SJCRH30 (cell line): ENCODE results near the gene MYCBPAP. TPM values are rescaled to one million over a fixed set of nuclear protein-coding genes. Genes with fewer than 3 reads are reported as not detected.

Experiments
- DNase-seq, 2 experiments: peaks; one replicate each; pipeline ENCODE4 v3.0.0-alpha.2; 2015 to 2020
- H3K27ac ChIP-seq: fragments of 250-450 bp; sonication (Bioruptor Pico); 2 replicates; pipeline ENCODE4 v1.5.1; 2020; ENCODE audit warnings: mild to moderate bottlenecking, moderate library complexity
- H3K27me3 ChIP-seq: fragments of 250-450 bp; sonication (Bioruptor Pico); 2 replicates; pipeline ENCODE4 v1.5.1; 2020; ENCODE audit warnings: mild to moderate bottlenecking, moderate library complexity
- H3K36me3 ChIP-seq: fragments of 250-450 bp; sonication (Bioruptor Pico); 2 replicates; pipeline ENCODE4 v1.5.1; 2020; ENCODE audit warnings: mild to moderate bottlenecking, moderate library complexity
- H3K4me1 ChIP-seq: fragments of 250-450 bp; sonication (Bioruptor Pico); 2 replicates; pipeline ENCODE4 v1.5.1; 2020; ENCODE audit warnings: mild to moderate bottlenecking, moderate library complexity
- H3K4me3 ChIP-seq: fragments of 250-450 bp; sonication (Bioruptor Pico); 2 replicates; pipeline ENCODE4 v1.5.1; 2020; ENCODE audit warnings: mild to moderate bottlenecking, moderate library complexity
- H3K9me3 ChIP-seq: fragments of 250-450 bp; sonication (Bioruptor Pico); replicated peaks from 2 replicates; pipeline ENCODE4 v1.5.1; 2020; ENCODE audit warnings: mild to moderate bottlenecking, moderate library complexity
- total RNA-seq: library from RNA; depleted of rRNA; stranded (reverse); fragments of >200 nt; shearing (Covaris generic); gene quantifications from 2 replicates; pipeline ENCODE4 v1.2.3, GENCODE V29; 2014

MYCBPAP gene
- total RNA-seq, 1 experiment from 2014 or later: not detected

DNA sequence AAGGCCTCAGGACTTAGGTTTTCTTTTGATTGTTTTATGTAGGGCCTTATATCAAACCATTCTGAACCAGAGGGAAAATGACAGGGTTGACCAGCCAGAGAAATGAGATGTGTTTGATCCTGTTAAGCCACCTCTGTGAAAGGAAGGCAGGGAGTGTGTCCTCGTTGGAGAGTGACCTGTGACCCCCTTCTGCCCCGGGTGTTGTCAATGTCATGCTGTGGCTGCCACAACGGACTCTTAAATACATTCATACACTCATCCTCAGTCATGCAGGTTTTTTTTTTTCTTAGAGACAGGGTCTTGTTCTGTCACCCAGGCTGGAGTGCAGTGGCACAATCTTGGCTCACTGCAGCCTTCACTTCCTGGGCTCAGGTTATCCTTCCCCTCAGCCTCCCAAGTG is 6.1 kb downstream of the MYCBPAP start:
- Histone ChIP-seq H3K4me3 (no peak overlapping the region), H3K27ac (no peak overlapping the region), H3K4me1 (no peaks in the 10 kb centered on the region), H3K36me3 (no peaks in the 10 kb centered on the region), H3K27me3 (no peaks in the 10 kb centered on the region), H3K9me3 (no peaks in the 10 kb centered on the region)
- no peak for DNase-seq

DNA sequence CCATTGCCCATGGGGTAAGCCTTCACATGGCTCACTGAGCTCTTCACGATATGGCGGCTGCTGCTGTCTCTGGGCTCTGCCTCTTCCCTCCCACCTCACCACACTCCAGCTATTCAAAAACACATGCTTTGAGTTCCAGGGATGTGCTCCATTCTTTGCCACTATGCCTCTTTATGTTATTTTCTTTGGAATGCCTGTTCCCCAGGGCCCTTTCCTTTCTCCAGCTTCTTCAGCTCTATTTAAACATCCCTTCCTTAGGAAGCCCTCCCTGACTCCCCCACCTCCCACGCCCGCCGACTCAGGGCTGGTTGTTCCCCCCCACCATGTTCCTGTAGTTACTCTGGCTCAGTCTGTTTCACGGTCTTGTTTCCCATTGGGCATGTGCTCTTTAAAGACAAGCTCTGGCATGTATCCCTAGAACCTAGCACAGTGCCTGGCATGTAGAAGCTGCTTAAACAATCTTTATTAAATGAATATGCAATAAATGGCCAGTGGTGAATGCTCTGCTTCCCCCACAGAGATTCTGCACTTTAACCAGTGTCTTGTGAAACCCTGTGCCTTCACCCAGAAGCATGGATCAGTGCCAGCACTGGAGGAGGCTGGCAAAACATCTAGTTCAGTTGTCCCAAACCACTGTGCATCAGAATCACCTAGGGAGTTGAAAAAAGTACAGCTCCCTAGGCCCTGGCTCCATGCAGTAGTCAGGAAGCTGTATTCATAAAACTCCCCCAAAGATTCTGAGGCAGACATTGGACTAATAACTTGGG is 6.9 kb downstream of the MYCBPAP start:
- H3K27ac ChIP-seq: no peak overlapping the region
- H3K36me3 ChIP-seq: no peaks in the 10 kb centered on the region
- DNase-seq: no peak
- no peaks in the 10 kb centered on the region for H3K9me3 ChIP-seq
- H3K4me3 ChIP-seq: no peak overlapping the region
- H3K27me3 ChIP-seq: no peaks in the 10 kb centered on the region
- no peaks in the 10 kb centered on the region for H3K4me1 ChIP-seq

DNA sequence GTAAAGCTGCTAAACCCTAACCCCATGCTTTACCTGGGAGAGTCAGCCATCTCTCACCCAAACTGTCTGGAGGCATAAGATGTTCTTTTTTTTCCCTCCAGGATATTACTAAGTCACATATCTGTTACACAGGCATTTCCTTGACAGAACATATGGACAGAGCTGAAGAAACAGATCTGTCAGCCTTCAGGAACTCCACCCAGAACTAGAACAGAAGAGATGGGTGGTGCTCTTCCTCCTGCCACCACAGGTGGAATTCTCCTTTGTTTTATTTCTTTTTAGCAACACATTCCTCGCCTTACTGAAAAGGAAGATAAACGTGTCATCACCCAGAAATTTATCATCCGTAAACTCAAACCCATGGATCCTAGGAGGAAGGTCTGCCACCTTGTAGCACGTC is 8.8 kb downstream of the MYCBPAP start:
- H3K27ac ChIP-seq: no peak overlapping the region
- no peaks in the 10 kb centered on the region for H3K4me1 ChIP-seq
- no peaks in the 10 kb centered on the region for H3K27me3 ChIP-seq
- no peak for DNase-seq
- H3K4me3 ChIP-seq: no peak overlapping the region
- H3K36me3 ChIP-seq: no peaks in the 10 kb centered on the region
- H3K9me3 ChIP-seq: no peaks in the 10 kb centered on the region

DNA sequence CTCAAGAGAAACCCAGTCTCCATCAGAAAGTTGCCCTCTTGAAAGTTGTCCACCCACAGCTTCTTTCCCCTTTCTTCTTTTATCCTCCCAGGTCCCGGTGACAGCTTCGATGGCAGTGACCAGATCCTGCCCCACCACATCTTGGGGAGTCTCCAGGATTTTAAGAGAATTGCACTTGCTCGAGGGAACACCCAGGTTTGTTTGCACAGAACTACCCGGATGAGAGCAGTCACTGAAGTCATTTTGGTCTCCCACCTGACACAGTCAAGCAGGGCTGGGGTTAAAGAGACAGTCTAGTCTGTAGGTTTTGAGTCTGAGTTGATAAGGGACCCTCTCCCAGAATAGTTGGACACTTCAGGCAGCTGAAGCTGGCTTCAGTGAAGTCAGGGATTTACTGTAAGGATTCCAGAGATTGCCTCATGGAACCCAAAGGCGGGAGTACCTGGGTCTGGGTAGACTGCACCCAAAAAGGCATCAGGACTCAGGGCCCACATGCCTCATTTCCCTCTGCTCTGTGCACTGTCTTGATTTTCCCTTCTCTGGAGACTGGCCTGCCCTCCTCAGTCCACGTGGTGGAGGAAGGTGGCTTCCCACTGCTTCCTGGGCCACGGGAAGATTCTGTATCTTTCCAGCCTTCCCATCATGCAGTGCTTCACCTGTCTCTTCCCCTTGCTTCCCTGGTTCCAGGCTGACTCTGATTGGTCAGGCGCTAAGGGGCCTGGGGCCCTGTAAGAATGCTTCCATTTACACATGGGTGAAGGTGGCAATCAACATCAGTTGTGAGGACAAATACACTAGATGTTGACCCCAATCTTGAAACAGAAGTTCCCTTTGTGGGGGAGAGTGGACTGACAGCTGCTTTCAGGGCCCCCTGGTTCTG is 9.5 kb downstream of the MYCBPAP start:
- H3K27ac ChIP-seq: no peak overlapping the region
- H3K9me3 ChIP-seq: no peaks in the 10 kb centered on the region

DNA sequence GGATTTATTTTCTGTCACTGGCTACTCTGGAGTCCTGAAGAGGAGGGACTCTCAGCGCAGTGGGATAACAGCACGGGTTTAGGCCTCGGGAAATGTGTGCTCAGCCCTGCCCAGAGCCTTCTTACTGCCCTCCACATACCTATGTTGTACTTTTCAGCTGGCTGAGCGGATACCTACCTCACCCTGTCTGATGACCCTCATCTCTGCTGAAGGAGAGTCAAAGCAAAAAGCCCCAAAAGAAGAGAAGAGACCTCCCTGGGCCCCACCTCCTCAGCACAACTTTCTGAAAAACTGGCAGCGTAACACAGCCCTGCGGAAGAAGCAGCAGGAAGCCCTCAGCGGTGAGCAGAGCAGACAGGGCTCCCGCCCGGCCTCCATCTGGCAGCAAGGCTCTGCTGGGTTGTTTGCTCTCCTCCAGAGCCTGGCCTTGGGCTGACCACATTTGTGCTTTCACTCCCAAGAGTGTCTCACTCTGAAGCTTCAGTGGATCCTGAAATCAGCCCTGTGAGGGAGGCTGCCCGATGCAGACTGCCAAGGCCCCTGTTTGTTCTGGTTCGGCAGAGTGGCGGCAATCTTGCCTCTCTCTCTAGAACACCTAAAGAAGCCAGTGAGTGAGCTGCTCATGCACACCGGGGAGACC is 10.3 kb downstream of the MYCBPAP start:
- H3K9me3 ChIP-seq: no peaks in the 10 kb centered on the region
- DNase-seq: no peak
- H3K4me3 ChIP-seq: no peak overlapping the region
- no peaks in the 10 kb centered on the region for H3K27me3 ChIP-seq
- H3K27ac ChIP-seq: no peak overlapping the region
- no peaks in the 10 kb centered on the region for H3K36me3 ChIP-seq
- H3K4me1 ChIP-seq: peaks cover 8% of the 10 kb centered on the region

More for the DNA sequence above, 9.5 kb downstream of the MYCBPAP start:
- no peak overlapping the region for H3K4me3 ChIP-seq
- no peaks in the 10 kb centered on the region for H3K36me3 ChIP-seq
- no peak for DNase-seq
- peaks cover under 1% of the 10 kb centered on the region for H3K4me1 ChIP-seq
- H3K27me3 ChIP-seq: no peaks in the 10 kb centered on the region

DNA sequence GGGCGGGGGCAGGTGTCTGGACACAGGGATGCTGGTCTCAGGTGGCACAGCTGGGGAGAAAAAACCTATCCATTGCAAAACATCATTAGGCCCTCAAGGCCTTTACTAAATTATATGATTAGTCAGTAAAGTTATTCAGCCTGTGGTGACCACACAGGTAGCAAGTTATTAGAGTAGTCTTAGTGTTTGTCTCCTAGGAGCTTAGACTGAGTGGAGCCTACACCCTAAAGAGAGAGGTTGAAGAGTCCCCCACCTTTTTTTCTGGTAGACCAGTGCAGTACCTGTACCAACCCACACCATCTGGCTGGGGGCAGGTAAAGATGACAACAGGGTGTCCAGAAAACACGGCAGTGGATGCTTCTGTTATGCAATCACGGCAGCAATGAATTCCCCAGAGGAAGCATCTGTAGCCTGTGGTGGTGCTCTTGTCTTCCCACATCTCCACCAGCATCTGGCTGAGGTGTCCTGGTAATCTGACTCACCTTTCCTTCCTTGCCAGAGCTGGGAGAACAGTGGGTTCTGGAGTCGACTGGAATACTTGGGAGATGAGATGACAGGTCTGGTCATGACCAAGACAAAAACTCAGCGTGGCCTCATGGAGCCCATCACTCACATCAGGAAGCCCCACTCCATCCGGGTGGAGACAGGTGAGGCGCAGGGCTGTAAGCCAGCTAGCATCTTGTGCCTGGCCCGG is 11.0 kb downstream of the MYCBPAP start:
- H3K27me3 ChIP-seq: no peaks in the 10 kb centered on the region
- H3K27ac ChIP-seq: no peak overlapping the region
- DNase-seq: no peak
- H3K9me3 ChIP-seq: no peaks in the 10 kb centered on the region
- H3K4me1 ChIP-seq: peaks cover 10% of the 10 kb centered on the region
- H3K36me3 ChIP-seq: no peaks in the 10 kb centered on the region
- no peak overlapping the region for H3K4me3 ChIP-seq

DNA sequence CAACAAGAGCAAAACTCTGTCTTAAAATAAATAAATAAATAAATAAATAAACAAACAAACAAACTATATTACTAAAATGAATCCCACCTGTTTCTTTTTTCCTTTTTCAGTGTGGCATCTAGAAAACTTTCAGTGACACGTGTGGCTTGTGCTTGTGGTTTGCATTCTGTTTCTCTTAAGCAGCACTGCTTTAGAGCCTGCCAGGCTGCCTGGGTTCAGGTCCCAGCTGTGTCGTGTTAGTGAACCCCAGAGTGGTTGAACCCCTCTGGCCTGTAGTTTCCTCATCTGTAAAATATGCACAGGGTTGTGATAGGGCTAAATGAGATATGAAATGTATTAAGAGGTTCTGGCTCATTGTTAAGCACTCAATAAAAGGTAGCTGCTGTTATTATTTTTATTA is 12.2 kb downstream of the MYCBPAP start:
- H3K36me3 ChIP-seq: no peaks in the 10 kb centered on the region
- H3K9me3 ChIP-seq: no peaks in the 10 kb centered on the region
- no peak overlapping the region for H3K27ac ChIP-seq
- no peak for DNase-seq
- H3K4me3 ChIP-seq: no peak overlapping the region
- no peaks in the 10 kb centered on the region for H3K27me3 ChIP-seq
- H3K4me1 ChIP-seq: peaks cover 10% of the 10 kb centered on the region

DNA sequence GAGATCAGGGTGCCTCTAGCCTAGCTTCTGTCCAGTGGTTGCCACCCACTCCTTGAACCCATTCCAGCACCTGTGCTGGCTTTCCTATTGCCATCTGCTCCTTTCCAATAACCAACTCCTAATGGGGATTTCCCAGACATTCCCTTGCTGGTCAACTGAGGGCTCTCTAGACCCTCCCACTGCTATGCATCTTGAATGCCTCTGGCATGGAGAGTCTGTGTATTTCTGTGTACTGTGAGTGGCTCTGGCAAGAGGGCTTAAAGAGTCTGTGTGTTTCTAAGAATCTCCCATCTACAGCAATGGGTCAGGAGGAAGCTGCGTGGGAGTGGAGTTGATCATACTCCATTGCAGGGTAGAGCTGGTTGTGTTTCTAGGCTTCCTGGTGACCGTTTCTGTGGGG is 13.3 kb downstream of the MYCBPAP start:
- Histone ChIP-seq H3K36me3 (no peaks in the 10 kb centered on the region), H3K27ac (no peak overlapping the region), H3K4me3 (no peak overlapping the region), H3K27me3 (no peaks in the 10 kb centered on the region), H3K9me3 (no peaks in the 10 kb centered on the region), H3K4me1 (peaks cover 10% of the 10 kb centered on the region)
- DNase-seq: no peak

DNA sequence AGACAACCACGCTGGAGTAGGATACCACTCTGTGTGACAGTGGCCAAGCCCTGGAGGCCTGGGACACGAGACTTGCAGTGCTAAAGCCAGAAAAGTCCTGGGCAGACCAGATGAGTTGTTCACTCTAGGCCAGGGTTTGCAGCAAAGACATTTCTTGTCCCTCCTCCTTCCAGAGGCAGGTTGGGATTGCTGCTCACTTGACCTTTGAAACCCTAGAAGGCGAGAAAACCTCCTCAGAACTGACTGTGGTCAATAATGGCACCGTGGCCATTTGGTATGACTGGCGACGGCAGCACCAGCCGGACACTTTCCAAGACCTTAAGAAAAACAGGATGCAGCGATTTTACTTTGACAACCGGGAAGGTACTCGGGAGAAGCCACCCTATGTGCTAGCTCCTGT is 14.5 kb downstream of the MYCBPAP start:
- no peaks in the 10 kb centered on the region for H3K9me3 ChIP-seq
- H3K4me3 ChIP-seq: no peak overlapping the region
- no peaks in the 10 kb centered on the region for H3K36me3 ChIP-seq
- no peak for DNase-seq
- peaks cover 10% of the 10 kb centered on the region for H3K4me1 ChIP-seq
- H3K27me3 ChIP-seq: no peaks in the 10 kb centered on the region
- H3K27ac ChIP-seq: no peak overlapping the region

DNA sequence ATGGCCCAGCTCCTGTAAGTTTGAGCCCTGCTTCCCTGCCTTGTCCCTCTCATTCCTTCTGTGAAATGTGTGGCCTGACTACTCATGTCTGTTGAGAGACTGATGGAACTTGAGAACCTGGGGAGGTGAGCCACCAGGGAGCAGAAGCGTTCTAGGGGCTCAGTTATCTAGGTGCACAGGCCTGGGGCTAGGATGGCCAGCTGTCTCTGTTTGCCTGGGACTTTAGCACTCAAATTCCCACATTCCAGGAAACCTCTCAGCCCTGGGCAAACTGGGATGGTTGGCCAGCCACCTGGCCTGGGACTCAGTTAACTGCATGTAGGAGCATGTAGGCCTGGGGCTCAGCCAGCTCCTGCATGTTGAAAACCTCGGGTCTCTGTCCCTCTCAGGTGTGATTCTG is 15.0 kb downstream of the MYCBPAP start:
- Histone ChIP-seq H3K4me3 (no peak overlapping the region), H3K27ac (no peak overlapping the region), H3K27me3 (no peaks in the 10 kb centered on the region), H3K36me3 (no peaks in the 10 kb centered on the region), H3K9me3 (no peaks in the 10 kb centered on the region), H3K4me1 (peaks cover 10% of the 10 kb centered on the region)
- DNase-seq: peak; percentile 36 to 64

DNA sequence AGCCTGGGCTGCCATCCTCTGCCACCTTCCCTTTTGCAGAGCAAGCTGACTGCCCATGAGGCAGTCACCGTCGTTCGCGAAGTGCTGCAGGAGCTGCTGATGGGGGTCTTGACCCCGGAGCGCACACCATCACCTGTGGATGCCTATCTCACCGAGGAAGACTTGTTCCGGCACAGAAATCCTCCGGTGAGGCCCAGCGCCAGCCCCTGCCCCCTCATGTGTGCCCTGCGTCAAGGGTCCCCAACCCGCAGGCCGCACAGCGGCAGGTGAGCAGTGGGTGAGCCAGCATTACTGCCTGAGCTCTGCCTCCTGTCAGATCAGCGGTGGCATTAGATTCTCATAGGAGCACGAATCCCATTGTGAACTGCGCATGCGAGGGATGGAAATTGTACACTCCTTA is 16.6 kb downstream of the MYCBPAP start:
- H3K4me1 ChIP-seq: peaks cover 10% of the 10 kb centered on the region
- no peaks in the 10 kb centered on the region for H3K36me3 ChIP-seq
- no peak overlapping the region for H3K27ac ChIP-seq
- DNase-seq: no peak
- no peaks in the 10 kb centered on the region for H3K27me3 ChIP-seq
- H3K9me3 ChIP-seq: no peaks in the 10 kb centered on the region
- no peak overlapping the region for H3K4me3 ChIP-seq

DNA sequence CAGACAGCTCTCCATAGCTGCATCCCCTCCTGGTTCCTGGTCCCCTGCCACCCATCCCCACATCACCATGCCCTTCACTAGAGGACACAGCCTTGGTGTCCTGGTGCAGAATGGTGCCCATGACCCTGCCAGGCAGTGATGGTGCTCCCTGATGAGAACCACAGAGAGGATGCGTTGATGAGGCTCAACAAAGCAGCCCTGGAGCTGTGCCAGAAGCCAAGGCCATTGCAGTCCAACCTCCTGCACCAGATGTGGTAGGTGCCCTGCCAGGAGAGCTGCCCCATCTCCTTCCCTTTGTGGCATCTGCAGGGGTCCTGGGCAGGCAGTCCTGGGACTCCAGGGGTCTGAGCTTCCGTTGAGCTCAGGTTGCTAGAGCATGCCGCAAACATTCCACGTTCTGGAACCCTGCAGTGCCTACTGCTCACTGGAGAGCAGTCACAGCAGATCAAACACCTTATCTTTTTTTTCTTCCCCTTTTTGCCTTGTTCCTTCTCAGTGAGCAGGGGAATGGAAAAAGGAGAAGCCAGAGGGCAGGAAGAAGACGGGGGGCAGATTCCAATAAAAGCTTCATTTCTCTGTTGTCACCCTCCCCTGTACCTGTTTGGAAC is 19.0 kb downstream of the MYCBPAP start:
- DNase-seq: no peak
- peaks cover 5% of the 10 kb centered on the region; the same call in 1 of the 2 replicates for H3K27me3 ChIP-seq
- H3K36me3 ChIP-seq: no peaks in the 10 kb centered on the region
- no peaks in the 10 kb centered on the region for H3K9me3 ChIP-seq
- H3K27ac ChIP-seq: no peak overlapping the region
- H3K4me1 ChIP-seq: peaks cover 10% of the 10 kb centered on the region
- H3K4me3 ChIP-seq: no peak overlapping the region

DNA sequence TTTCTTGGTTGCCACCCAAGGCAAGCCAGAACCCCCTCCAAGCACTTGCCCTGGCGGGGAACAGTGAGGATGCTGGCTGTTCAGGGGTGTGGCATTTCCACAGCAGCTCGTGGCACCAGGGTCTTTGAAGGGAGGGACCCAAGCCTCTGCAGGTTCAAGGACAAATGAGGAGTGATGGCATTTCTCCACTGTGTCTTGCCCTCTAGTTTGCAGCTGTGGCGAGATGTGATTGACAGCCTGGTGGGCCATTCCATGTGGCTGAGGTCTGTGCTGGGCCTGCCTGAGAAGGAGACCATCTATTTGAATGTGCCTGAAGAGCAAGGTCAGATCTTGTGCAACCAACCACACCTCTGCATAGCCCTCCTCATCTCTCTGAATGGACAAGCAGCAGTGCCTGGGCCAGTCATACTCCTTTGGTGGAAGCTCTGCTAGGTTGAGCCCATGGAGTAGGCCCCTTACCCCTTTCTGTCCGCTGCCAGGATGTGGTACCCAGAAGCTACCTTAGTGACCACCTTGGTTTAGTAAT is 19.8 kb downstream of the MYCBPAP start:
- Histone ChIP-seq H3K4me1 (peaks cover 7% of the 10 kb centered on the region), H3K9me3 (no peaks in the 10 kb centered on the region), H3K36me3 (no peaks in the 10 kb centered on the region), H3K27ac (no peak overlapping the region), H3K27me3 (peaks cover 11% of the 10 kb centered on the region; the same call in 1 of the 2 replicates), H3K4me3 (no peak overlapping the region)
- DNase-seq: no peak

DNA sequence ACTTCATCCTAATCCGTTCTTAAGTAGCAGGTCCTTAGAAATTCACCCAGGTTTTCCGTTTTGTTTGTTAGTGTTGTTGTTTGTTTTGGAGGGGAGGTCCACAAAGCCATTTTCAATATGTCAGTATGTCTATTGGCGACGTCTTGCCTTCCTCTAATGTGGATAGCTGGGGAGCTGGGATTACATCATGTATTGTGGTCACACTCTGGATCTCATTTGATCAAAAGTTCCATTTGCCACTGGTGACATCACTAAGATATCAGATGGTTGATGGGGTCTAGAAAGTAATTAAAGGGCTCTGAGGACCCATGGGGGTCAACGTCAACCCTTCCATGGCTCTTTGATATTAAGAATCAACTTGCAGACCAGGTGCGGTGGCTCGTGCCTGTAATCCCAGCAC is 21.6 kb downstream of the MYCBPAP start:
- H3K27me3 ChIP-seq: peaks cover 11% of the 10 kb centered on the region; the same call in 1 of the 2 replicates

More for the DNA sequence above, 21.6 kb downstream of the MYCBPAP start:
- Histone ChIP-seq H3K27ac (no peak overlapping the region), H3K4me1 (no peaks in the 10 kb centered on the region), H3K9me3 (no peaks in the 10 kb centered on the region), H3K4me3 (no peak overlapping the region), H3K36me3 (no peaks in the 10 kb centered on the region)
- DNase-seq: no peak
